Caco-2 (cell line): ENCODE data around the gene ZNF91. TPM values are rescaled to one million over a fixed set of nuclear protein-coding genes. Genes with fewer than 3 reads are reported as not detected.
"Not testable (repeated sequence)": the region's sequence is repeated elsewhere in the genome, so short reads cannot be mapped to it uniquely, and the experiment has no call there.

ENCODE experiments used
- BruUV-seq: library from RNA; stranded (reverse); fragments of 400-500 nt; replicated peaks from 2 replicates; lab custom pipeline; 2021; lab: Mats Ljungman, UMichigan
- CTCF ChIA-PET: fragments of 300-600 bp; sonication (Branson Sonifier 250); formaldehyde crosslinking; loops from one replicate; lab custom pipeline; 2022; ENCODE audit warnings: antibody characterized with exemption; lab: Charles Lee
- POLR2A ChIA-PET: fragments of 300-600 bp; sonication (Branson Sonifier 250); formaldehyde crosslinking; loops from one replicate; lab custom pipeline; 2022; ENCODE audit warnings: antibody characterized with exemption; lab: Charles Lee
- DNase-seq, 2 experiments: peaks; one replicate each; pipeline versions ENCODE4 v3.0.0 to v3.0.0-alpha.2; 2020 to 2022
- H3K27me3 ChIP-seq: replicated peaks from 2 replicates; pipeline ENCODE4 v1.6.0; 2011; ENCODE audit warnings: low read length; ENCODE audit not compliant: control insufficient read depth, insufficient read depth
- H3K36me3 ChIP-seq: 2 replicates; pipeline ENCODE4 v1.5.1; 2011; ENCODE audit warnings: low read length; ENCODE audit not compliant: control insufficient read depth, insufficient read depth
- H3K4me1 ChIP-seq: fragments of 250-450 bp; sonication (Bioruptor Pico); 2 replicates; pipeline ENCODE4 v1.5.1; 2020; ENCODE audit warnings: mild to moderate bottlenecking
- H3K4me3 ChIP-seq: 2 replicates; pipeline ENCODE4 v1.5.1; 2011; ENCODE audit warnings: low read depth, mild to moderate bottlenecking, control low read depth, low read length
- H3K9me3 ChIP-seq: fragments of 250-450 bp; sonication (Bioruptor Pico); 2 replicates; pipeline ENCODE4 v1.5.1; 2020; ENCODE audit warnings: mild to moderate bottlenecking, moderate library complexity
- H3K27ac Mint-ChIP-seq: one replicate; pipeline ENCODE4 v1.8.0; 2022; ENCODE audit warnings: mixed read lengths; ENCODE audit not compliant: unreplicated experiment
- H3K27me3 Mint-ChIP-seq: one replicate; pipeline ENCODE4 v1.8.0; 2022; ENCODE audit warnings: mixed read lengths; ENCODE audit not compliant: insufficient read depth, unreplicated experiment
- H3K36me3 Mint-ChIP-seq: one replicate; pipeline ENCODE4 v1.8.0; 2022; ENCODE audit warnings: mild to moderate bottlenecking, mixed read lengths; ENCODE audit not compliant: insufficient read depth, unreplicated experiment
- H3K4me1 Mint-ChIP-seq: one replicate; pipeline ENCODE4 v1.8.0; 2022; ENCODE audit warnings: low read depth, mixed read lengths; ENCODE audit not compliant: unreplicated experiment
- H3K4me3 Mint-ChIP-seq: one replicate; pipeline ENCODE4 v1.8.0; 2022; ENCODE audit warnings: mild to moderate bottlenecking, moderate library complexity, mixed read lengths; ENCODE audit not compliant: unreplicated experiment
- H3K9me3 Mint-ChIP-seq: one replicate; pipeline ENCODE4 v1.8.0; 2022; ENCODE audit warnings: mixed read lengths; ENCODE audit not compliant: unreplicated experiment
- intact Hi-C: fragments of 100-400 bp; cut with micrococcal nuclease; formaldehyde crosslinking; loops from one replicate; pipeline ENCODE4 v1.10.0; 2022; ENCODE audit not compliant: unreplicated experiment
- total RNA-seq: library from RNA; stranded (reverse); gene quantifications from 2 replicates; pipeline ENCODE4 v1.2.3, GENCODE V29; 2022
- TF ChIP-seq, protein P1 (sequence below), 2 experiments: fragments of 200-600 bp in 1 of 2; IDR thresholded peaks; 1 replicate in 1 of 2; 2 replicates in 1 of 2; pipeline versions ENCODE4 v1.5.1 to v1.8.0; 2011 to 2022; ENCODE audit warnings: antibody characterized with exemption in 1 of 2, control low read depth in 1 of 2, inconsistent platforms in 1 of 2, low read depth in 1 of 2, low read length in 1 of 2, mild to moderate bottlenecking in 1 of 2, moderate library complexity in 1 of 2; ENCODE audit not compliant: insufficient read depth in 1 of 2, severe bottlenecking in 1 of 2, unreplicated experiment in 1 of 2

The ZNF91 gene
- total RNA-seq, 1 experiment from 2014 or later: 23.7 TPM

GRCh38 chr19:23318941-23319340 is 76.3 kb downstream of the ZNF91 start:
- POLR2A ChIA-PET, H3K4me3 Mint-ChIP-seq, H3K4me1 Mint-ChIP-seq, intact Hi-C loops, H3K4me3 ChIP-seq, H3K27me3 ChIP-seq, H3K9me3 ChIP-seq, BruUV-seq, H3K4me1 ChIP-seq, DNase-seq, H3K27ac Mint-ChIP-seq, H3K36me3 ChIP-seq, H3K27me3 Mint-ChIP-seq, CTCF ChIA-PET: not testable (repeated sequence)
- Mint-ChIP-seq H3K36me3 (peaks cover 13% of the 10 kb centered on the region), H3K9me3 (peaks cover 49% of the 10 kb centered on the region)

DNA sequence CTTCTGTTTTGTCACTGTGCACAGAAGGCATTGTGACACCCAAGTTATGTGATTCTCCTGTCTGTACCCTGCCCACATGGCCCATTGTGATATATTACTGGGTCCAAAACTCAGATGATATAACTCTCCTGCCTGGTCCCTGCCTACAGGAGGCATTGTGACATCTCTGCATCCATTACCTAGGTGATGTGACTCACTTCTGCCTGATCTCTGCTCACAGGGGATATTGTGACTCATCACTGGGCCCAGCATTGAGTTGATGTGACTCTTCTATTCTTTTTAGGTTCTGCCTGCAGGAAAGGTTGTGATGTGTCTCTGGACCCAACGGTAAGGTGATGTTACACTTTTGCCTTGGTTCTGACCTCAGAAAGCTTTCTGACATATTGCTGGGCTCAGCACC is 77.1 kb downstream of the ZNF91 start:
- H3K27ac Mint-ChIP-seq: no peak overlapping the region
- peaks cover 41% of the 10 kb centered on the region for H3K9me3 Mint-ChIP-seq
- H3K36me3 Mint-ChIP-seq: peaks cover 5% of the 10 kb centered on the region
- no peak overlapping the region for H3K4me3 Mint-ChIP-seq
- TF ChIP-seq, protein P1, sequence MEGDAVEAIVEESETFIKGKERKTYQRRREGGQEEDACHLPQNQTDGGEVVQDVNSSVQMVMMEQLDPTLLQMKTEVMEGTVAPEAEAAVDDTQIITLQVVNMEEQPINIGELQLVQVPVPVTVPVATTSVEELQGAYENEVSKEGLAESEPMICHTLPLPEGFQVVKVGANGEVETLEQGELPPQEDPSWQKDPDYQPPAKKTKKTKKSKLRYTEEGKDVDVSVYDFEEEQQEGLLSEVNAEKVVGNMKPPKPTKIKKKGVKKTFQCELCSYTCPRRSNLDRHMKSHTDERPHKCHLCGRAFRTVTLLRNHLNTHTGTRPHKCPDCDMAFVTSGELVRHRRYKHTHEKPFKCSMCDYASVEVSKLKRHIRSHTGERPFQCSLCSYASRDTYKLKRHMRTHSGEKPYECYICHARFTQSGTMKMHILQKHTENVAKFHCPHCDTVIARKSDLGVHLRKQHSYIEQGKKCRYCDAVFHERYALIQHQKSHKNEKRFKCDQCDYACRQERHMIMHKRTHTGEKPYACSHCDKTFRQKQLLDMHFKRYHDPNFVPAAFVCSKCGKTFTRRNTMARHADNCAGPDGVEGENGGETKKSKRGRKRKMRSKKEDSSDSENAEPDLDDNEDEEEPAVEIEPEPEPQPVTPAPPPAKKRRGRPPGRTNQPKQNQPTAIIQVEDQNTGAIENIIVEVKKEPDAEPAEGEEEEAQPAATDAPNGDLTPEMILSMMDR (IDR thresholded peaks at IDR 0.05; ENCODE audit: insufficient read depth in 1 of 2, low read depth in 1 of 2, low read length in 1 of 2, severe bottlenecking in 1 of 2, unreplicated experiment in 1 of 2): no peak
- no peak for DNase-seq
- H3K4me3 ChIP-seq: no peak overlapping the region
- no peaks in the 10 kb centered on the region for H3K4me1 Mint-ChIP-seq
- intact Hi-C loops: no loop called here
- no peaks in the 10 kb centered on the region for H3K27me3 Mint-ChIP-seq
- H3K27me3 ChIP-seq: no peaks in the 10 kb centered on the region
- CTCF ChIA-PET: no interaction called here
- BruUV-seq: no TSS peak
- POLR2A ChIA-PET: no interaction called here
- no peaks in the 10 kb centered on the region for H3K36me3 ChIP-seq
- no peaks in the 10 kb centered on the region for H3K4me1 ChIP-seq
- no peaks in the 10 kb centered on the region for H3K9me3 ChIP-seq

DNA sequence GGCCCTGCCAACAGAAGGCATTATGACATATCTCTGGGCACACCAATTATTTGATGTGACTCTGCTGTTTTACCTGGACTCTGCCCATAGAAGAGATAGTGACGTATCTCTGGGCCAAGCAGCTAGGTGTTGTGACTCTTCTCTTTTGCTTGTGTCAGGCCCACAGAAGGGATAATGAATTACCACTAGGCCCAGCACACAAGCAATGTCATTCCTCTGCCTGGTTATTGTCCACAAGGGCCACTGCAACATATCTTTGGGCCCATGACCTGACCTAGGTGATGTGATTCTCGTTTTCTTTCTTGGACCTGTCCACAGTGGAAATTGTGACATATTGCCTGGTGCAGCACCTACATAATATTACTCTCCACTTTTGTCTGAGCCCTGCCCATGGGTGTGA is 80.0 kb downstream of the ZNF91 start:
- H3K4me3 Mint-ChIP-seq: no peak overlapping the region
- no peaks in the 10 kb centered on the region for H3K4me1 ChIP-seq
- H3K36me3 ChIP-seq: no peaks in the 10 kb centered on the region
- H3K4me3 ChIP-seq: no peak overlapping the region
- intact Hi-C loops: no loop called here
- BruUV-seq: no TSS peak
- H3K27me3 Mint-ChIP-seq: no peaks in the 10 kb centered on the region
- no peaks in the 10 kb centered on the region for H3K4me1 Mint-ChIP-seq
- no peak for DNase-seq
- no peak overlapping the region for H3K27ac Mint-ChIP-seq
- TF ChIP-seq, protein P1 (IDR thresholded peaks at IDR 0.05; ENCODE audit: insufficient read depth in 1 of 2, low read depth in 1 of 2, low read length in 1 of 2, severe bottlenecking in 1 of 2, unreplicated experiment in 1 of 2): no peak
- POLR2A ChIA-PET: no interaction called here
- H3K36me3 Mint-ChIP-seq: no peaks in the 10 kb centered on the region
- H3K9me3 ChIP-seq: no peaks in the 10 kb centered on the region
- CTCF ChIA-PET: no interaction called here
- H3K9me3 Mint-ChIP-seq: peaks cover 30% of the 10 kb centered on the region
- no peaks in the 10 kb centered on the region for H3K27me3 ChIP-seq
